Fibroblast of upper back skin (primary cell): ENCODE data around the gene SAXO2.
A peak's percentile ranks its signal among the peaks of the same experiment; 100 is the strongest.
"Not testable (repeated sequence)": the region's sequence is repeated elsewhere in the genome, so short reads cannot be mapped to it uniquely, and the experiment has no call there.

Experiments
- DNase-seq: peaks from one replicate; pipeline ENCODE4 v3.0.0-alpha.2; 2013

Gene SAXO2

DNA sequence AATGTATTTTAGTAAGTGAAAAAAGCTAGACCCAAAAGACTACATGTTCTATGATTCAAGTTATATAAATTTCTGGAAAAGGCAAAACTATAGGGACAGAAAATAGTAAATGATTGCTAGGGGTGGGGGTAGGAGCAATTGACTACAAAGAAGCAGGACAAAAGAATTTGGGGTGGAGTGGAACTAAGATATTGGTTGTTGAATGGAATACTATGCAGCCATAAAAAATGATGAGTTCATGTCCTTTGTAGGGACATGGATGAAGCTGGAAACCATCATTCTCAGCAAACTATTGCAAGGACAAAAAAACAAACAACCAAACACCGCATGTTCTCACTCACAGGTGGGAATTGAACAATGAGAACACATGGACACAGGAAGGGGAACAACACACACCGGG is 25.6 kb downstream of the SAXO2 start:
- not testable (repeated sequence) for DNase-seq

DNA sequence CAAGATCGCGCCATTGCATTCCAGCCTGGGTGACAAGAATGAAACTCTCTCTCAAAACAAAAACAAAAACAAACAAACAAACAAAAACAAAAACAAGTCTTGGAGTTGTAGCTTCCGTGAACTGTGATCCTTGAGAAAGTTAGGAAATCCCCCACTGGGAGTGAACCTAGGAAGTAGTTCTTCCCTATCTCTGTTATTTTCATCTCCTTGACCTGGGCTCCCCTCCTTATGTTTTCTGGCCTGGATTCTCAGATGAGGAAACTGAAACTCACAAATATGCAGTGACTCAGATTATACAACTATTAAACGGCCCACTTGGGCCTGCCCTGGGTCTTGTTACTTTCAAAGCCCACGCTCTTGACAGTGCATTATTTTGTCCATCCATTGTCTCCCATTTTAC is 29.7 kb downstream of the SAXO2 start:
- no peak for DNase-seq

DNA sequence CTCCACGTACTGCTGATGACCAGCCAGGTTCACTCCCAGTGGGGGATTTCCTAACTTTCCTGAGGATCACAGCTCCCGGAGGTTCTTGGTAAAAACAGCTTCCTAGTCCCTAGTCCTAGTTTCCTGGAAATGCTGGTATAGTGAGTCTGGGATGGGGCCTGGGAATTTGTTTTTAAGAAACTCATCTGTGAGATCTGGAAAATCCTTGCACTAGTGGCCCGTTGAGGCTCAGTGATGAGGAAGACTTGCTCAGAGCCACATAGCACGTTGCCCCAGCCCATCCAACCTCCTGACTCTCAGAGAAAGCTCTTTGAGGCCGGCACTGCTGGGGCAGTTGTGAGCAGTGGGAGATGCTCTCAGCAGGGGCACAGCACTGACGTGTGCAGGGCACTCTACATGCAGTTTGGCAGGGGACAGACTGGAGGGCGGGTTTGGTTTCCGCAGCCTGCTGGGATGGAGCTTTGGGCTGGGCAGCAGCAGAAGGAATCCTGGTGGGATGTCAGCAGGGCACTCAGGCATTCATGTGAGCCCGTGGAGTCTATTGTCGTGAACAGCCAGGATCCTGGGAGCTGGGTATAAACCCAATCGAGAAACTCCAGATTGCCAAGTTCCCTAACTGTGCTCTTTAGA is 31.6 kb downstream of the SAXO2 start:
- no peak for DNase-seq

DNA sequence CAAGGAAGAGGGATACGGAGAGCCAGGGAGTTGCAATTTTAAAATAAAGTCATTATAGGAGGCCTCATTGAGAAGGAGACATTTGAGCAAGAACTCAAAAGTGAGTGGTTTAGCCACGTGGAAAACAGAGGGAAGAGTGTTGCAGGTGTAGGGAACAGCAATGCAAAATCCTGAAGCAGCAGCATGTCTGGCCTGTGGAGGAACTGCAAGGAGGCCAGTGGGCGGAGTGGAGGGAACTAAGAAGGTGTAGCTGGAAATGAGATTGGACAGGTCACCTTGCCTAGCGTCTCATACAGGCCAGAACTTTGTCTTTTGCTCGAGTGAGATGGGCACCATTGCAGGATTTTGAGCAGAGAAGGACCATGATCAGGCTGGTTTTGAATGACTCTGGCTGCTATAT is 34.9 kb downstream of the SAXO2 start:
- DNase-seq, result no peak

DNA sequence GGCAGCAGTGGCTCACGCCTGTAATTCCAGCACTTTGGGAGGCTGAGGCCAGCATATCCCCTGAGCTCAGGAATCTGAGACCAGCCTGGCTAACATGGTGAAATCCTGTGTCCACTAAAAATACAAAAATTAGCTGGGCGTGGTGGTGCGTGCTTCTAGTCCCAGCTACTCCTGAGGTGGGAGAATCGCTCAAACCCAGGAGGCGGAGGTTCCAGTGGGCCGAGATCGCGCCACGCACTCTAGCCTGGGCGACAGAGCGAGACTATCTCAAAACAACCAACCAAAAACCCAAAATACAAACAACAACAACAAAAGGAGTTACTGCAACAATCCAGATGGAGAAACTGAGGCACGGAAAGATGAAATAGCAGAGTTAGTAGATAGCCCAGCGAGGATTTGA is 35.4 kb downstream of the SAXO2 start:
- DNase-seq, result no peak

DNA sequence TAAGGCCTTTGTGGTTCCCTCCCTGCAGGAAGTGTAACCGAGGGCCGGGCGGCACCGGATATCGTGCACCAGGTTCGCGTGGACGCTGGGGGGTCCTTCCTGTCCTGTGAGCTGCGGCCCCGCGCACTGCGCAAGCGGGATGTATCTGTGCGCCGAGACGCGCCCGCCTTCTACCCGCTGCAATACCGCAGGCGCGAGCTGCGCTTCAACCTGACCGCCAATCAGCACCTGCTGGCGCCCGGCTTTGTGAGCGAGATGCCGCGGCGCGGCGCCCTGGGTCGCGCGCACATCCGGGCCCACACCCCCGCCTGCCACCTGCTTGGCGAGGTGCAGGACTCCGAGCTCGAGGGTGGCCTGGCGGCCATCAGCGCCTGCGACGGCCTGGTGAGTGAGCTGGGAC is 35.9 kb downstream of the SAXO2 start:
- DNase-seq, result no peak

DNA sequence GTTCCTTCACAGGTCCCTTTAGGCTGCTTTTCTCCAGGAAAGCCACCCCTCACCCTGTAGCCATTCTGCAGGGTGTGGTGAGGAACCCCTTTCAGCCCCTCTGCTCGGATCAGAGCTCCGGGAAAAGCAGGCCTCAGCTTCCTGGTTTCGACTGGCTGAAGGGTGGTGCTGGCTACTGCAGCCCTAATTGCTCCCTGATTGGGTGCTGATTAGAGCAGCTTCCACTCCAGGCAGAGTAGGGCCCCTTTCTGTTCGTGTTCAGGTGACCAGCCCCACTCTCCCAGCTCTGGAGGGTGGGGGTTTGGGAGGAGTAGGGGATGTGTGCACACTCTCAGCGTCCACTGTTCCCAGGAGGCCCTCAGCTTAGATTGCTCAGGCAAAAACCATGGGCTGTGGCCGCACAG is 36.9 kb downstream of the SAXO2 start:
- not testable (repeated sequence) for DNase-seq

DNA sequence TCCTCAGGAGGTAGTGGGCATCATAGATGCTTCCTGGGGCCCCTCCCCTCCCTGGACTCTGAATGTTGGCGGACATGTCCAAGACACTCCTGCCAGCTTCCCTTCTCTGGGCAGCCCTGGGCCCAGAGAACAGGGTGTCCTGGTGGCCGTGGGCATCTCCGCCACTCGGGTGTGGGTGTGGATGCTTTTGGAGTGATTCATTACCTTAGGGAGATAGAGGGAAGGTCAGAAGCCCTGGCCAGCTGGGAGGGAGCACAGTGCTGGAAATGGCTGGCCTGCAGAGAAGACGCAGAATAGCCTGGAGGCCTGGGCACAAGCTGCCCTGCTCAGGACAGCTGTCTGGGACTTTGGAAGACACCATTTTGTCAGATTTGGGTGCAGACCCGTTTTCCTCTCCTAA is 37.7 kb downstream of the SAXO2 start:
- DNase-seq, result not testable (repeated sequence)

DNA sequence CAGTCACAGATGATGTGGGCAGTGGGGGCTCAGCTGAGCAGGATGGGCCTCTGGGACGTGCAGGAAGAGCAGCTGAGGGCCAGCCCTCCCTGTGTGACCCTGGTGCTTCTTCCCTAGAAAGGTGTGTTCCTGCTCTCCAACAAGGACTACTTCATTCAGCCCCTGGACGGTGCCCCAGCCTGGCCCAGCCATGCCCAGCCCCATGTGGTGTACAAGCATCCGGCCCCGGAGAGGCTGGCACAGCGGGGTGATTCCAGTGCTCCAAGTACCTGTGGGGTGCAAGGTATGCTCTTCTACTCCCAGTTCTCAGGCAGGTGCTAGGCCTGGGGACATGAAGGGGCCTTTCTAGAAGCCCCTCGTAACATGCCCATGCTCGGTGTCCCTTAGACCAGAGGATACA is 38.3 kb downstream of the SAXO2 start:
- DNase-seq, result no peak

DNA sequence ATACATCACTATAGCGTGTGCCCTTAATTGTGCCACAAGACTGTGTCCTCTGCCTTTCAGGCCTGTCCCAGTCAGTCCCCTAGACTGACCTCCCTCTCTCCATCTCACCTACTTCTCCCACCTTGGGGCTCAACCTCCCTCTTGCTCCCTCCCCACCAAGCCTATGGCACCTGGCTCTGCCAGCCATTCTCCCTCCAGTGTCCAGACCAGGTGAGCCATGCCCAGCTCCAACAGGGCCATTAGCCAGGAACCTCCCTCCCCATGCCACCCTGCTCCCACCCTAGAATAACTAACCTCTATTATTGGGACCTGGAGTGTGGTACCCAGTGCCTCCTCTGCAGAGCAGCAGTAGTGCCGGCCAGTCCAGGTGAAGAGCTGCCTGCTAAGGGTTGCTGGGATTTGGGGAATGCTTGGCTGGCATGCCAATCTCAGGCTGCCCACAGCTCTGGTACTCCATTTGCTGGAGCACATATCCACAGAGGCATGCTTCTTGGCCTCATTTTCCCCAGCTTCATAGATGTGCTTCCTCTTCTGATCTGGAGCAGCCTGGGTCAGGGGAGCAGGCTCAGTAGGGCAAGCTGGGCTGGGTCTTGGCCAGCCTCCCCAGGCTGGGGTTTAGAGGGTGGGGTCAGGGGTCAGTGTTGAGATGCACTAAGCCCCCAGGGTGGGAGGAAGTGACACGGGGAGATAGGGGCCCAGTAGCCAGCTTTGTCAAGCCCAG is 38.8 kb downstream of the SAXO2 start:
- DNase-seq, result no peak

DNA sequence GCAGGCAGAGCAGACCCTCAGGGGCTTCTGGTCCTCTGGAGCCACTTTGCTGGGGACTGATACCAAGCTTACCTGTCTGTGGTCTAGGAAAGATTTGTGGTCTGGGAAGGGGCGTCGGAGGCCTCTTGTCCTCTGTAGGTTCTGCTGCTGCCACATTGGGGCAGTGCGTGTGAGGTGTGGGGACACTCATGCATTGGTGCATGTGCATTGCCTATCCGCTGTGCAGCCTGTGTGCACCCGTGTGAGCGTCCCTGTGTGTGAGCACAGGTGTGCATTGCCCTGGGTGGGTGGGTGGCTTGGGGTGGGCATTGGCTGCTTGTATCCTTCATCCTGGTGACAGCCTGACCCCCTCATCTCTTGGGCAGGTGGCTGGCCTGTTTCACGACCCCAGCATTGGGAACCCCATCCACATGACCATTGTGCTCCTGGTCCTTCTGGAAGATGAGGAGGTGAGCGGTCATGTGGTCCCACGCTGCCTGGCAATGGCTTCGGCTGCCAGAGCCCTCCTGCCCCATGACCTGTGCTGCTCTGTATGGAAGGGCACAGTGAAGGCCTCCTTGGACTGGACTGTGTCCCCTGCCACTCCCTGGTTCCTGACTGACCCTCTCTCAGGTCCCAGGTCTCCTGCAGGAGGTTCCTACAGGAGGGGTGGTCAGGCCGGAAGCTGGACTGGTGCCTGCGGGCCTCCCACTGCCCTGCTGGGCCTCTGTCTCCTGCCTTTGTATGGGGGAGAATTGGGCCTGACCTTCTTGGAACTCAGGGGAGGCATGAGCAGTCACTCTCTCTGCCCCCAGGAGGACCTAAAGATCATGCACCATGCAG is 41.5 kb downstream of the SAXO2 start:
- DNase-seq, result no peak

DNA sequence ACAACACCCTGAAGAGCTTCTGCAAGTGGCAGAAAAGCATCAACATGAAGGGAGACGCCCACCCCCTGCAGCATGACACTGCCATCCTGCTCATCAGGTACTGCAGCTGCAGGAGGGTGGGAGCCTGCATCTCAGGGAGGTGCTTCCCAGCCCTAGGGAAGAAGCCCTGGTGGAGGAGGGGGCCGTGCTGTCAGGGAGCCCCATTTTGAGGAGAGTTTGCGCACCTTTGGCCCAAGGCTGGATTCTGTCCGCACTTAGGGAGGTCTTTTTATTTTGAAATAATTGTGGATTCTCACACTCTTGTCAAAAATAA is 42.1 kb downstream of the SAXO2 start:
- DNase-seq, result no peak

DNA sequence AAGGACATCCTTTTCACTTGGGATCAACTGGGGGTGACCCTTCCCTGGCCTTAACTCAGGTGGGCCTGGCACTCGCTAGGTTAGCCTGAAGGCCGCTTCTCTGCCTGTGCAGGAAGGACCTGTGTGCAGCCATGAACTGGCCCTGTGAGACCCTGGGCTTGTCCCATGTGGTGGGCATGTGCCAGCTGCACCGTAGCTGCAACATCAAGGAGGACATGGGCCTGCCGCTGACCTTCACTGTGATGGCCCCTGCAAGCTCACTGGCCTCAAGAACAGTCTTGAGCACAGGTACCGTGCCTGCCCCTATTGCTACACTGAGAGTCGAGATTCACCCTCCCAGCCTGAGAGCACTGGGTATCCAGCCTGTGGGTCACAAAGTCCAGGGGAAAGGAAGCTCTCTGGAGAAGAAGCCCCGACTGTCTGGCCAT is 43.0 kb downstream of the SAXO2 start:
- no peak for DNase-seq

DNA sequence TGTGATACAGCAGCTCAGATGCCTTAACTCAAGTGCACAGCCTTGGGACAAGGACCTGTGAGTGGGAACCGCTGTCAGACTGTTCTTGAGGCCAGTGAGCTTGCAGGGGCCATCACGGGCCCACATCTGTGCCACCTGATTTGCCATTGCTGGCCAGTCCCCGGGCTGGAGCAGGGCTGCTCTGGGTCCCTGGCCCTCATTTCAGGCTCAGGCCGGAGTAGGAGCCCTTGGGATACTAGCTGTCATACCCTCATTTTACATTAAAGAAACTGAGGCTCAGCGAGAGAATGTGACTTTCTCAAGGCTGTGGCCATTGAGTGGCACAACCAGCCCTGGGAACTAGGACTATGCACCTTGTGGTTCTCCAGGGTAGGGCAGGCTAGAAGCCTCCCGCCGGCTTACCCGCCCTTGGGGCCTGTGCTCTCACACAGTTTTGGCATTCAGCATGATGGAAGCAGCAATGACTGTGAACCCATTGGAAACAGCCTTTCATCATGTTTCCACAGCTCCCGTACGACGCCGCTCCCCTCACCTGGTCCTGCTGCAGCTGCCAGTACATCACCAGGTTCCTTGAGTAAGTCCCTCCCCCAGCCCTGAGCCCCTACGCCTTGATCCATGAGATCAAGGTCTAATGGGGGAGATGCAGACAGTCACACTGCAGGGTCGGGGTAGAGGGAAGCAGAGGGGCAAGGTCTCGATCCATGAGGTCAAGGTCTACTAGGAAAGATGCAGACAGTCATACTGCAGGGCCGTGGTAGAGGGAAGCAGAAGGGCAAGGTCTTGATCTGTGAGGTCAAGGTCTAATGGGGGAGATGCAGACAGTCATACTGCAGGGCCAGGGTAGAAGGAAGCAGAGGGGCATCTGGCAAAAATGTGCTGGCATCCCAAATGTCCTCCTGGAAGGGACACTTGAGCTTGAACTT is 44.4 kb downstream of the SAXO2 start:
- no peak for DNase-seq

DNA sequence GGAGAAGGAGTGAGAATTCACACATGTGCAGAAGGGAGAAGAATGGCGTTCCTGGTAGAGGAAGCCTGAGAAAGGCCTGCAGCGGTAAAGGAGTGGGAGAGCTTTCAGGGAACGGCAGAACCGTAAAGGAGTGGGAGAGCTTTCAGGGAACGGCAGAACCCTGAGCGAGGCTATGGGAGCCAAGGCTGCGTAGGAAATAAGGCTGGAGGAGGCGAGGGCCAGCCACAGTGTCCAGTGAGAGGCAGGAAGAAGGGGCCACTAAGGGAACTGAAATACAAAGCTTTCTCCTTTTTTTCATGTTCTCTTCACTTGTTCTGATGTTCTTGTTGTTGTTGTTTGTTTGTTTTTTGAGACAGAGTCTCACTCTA is 45.1 kb downstream of the SAXO2 start:
- DNase-seq, result no peak

DNA sequence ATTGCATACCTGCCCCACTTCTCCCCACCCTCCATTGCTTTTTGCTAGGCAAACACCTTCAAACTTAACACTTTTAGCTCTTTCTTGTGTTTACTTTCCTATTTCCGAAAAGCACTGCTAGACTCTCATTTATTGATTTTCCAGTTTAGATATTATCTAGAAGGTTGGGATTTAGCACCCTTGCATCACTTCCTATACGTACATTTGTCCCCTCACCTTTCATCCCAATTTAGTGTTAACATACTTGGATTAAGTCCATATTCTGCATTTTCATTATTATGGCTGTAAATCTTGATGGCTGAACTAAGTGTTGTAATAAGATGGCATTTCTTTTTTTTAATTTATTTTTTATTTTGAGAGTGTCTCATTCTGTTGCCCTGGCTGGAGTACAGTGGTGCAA is 47.2 kb downstream of the SAXO2 start:
- DNase-seq, result no peak

DNA sequence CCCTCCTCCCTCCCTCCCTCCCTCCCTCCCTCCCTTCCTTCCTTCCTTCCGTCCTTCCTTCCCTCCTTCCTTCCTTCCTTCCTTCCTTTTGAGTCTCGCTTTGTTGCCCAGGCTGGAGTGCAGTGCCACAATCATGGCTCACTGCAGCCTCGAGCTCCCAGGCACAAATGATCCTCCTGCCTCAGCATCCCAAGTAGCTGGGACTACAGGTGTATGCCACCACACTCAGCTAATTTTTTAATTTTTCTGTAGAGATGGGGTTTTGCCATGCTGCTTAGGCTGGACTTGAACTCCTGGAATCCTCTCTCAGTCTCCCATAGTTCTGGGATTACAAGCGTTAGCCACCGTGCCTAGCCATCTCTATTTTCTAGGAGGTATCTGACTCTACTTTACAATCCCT is 48.7 kb downstream of the SAXO2 start:
- DNase-seq, result not testable (repeated sequence)

DNA sequence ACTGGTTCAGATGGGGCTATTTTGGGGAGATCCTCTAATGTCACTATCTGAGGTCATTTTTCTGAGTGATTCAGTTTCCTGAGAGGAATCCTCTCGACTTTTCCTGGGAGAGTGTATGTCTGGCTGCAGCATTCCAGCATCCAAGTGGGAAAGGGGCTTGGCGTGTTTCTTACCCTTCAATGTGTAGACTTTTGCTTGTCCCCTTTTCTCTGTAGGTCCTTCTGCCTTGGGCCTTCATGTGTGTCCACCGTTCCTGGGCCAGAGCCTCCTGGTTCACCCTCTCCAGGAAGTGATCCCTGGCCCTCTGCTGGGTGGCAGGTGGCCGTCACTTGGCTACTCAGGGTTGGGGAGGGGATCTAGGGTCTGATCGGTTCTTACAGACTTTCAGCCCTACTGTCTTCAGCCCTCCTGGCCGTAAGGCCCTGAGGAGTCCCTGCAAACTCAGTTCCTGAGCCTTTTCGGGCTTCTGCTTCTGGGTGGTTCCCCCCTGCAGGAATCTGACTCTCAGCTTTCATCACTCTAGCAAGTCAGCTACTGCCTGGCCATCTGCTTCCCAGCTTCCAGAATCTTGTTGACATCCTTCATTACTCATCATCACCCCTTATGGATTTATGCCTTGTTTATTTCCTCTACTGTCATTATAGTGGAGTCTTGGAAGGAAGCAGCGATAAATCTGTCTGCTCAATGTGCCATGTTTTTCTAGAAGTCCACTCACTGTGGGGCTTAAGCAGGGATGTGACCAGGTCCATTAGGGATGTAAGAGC is 50.1 kb downstream of the SAXO2 start:
- DNase-seq, result peak; percentile 84

DNA sequence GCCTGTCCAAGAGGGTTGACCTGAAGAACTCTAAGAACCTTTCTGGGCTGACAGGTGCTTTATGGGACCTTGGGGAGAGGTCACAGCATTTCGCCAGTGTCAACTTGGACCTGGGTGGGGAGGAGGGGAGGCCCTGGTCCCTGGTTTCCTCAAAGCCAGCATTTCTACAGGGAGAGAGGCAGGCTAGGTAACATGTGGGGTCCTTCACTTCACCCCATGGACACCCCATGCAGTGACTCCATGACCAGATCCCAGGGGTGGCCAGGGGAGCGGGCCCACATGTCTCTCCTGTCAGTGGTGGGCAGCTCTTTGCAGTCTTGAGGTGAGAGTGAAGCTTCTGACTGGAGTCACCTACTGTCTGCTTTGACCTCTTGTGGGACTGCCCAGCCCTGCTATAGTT is 50.8 kb downstream of the SAXO2 start:
- no peak for DNase-seq

DNA sequence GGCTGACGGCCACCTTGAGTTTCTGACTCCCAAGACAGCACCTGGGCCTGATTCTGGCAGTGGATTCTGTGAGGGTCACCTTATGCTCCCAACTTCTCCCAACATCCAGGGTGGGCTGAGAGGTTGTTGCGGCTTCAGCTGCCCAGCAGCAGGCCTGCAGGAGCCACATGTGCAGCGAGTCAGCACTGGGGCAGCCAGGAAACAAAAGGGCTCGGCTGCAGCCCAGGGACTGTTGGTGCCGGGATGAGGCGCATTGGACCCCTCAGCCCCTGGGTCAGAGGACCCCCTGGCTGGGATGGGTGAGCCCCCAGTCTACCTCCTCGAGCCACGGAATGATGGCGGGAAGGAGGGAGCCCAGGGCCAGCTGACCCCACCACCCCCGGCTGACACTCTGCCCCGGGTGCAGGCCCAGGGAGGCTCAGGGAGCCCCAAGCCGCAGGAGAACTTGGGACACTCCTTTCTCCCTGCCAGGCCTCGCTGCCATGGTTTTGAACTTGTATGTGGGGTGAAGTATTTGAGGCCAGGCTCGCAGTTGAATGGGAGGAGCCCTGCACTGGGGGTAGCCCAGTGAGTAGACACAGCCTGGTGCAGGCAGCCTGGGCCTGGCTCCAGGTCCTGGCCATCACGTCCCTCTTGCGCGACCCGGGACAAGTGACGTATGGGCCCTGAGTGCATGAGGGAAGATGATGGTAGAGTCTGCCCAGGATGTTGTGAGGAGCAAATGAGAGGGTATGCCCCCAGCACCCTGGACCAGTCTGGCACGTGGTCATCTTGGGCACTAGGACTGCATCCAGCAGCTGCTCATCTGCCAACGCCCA is 51.5 kb downstream of the SAXO2 start:
- DNase-seq, result peak; percentile 6

DNA sequence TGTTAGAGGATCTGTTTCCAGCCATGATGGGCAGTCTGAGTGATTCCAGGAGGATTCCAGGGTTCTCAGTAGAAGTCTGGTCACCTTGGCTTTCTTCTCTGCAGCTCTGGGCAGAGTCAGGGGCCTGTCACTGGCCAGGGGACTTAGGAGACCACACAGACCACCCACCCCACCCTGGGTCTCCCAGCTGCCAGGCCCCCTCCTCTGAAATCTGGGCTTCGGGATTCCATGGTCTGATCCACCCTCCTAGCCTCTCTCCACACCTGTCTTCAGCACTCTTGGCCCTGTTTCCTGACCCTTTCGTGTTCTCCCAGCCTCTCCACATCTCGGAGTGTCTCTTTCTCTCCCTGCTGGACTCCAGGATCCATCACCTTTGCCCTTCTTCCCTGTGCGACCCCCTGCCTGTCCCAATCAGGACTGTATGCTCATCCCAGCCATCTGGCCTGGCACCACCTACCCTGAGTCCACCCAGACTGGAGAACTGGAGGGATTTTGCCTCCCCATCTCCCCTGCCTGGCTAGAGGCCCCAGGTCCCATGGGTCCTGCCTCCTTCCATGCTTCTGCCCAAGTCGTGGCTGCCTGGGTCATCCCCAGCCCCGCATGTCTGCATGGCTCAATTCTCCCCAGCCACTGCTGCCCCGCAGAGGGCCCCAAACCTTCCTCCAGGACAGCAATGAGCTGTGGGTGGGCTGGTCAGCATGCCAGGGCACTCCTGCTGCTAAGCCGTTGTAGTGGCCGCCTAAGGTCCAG is 52.3 kb downstream of the SAXO2 start:
- no peak for DNase-seq
